Endodermal cell (in vitro differentiated cells): Measurements from ENCODE around the gene MUC13. TPM values are rescaled to one million over a fixed set of nuclear protein-coding genes. Genes with fewer than 3 reads are reported as not detected.
A peak's percentile ranks its signal among the peaks of the same experiment; 100 is the strongest.

Source experiments
- DNase-seq: peaks from one replicate; pipeline ENCODE4 v3.0.0-alpha.2; 2017
- H3K27ac ChIP-seq: 2 replicates; pipeline ENCODE4 v1.5.1; 2013; ENCODE audit warnings: mild to moderate bottlenecking, low read depth, low read length, moderate library complexity
- H3K27me3 ChIP-seq: 2 replicates; pipeline ENCODE4 v1.6.1; 2013; ENCODE audit warnings: mild to moderate bottlenecking, low read length, moderate library complexity; ENCODE audit not compliant: insufficient read depth, control insufficient read depth, poor library complexity, severe bottlenecking
- H3K36me3 ChIP-seq: 2 replicates; pipeline ENCODE4 v1.7.0; 2013; ENCODE audit warnings: mild to moderate bottlenecking, low read length, moderate library complexity; ENCODE audit not compliant: control insufficient read depth, insufficient read depth
- H3K4me1 ChIP-seq: one replicate; pipeline ENCODE4 v1.7.0; 2013; ENCODE audit warnings: low read length; ENCODE audit not compliant: control insufficient read depth, insufficient read depth
- H3K4me3 ChIP-seq: 2 replicates; pipeline ENCODE4 v1.5.1; 2013; ENCODE audit warnings: mild to moderate bottlenecking, low read length, moderate library complexity
- H3K9ac ChIP-seq: 2 replicates; pipeline ENCODE4 v1.6.1; 2013; ENCODE audit warnings: mild to moderate bottlenecking, low read length, moderate library complexity; ENCODE audit not compliant: poor library complexity, severe bottlenecking; ENCODE audit errors: extremely low read depth
- H3K9me3 ChIP-seq: 2 replicates; pipeline ENCODE4 v1.6.1; 2013; ENCODE audit warnings: mild to moderate bottlenecking, low read length, moderate library complexity; ENCODE audit not compliant: control insufficient read depth
- H3K27ac Mint-ChIP-seq: 2 replicates; pipeline ENCODE4 v1.8.0; 2020; ENCODE audit warnings: mixed read lengths
- H3K27me3 Mint-ChIP-seq: 2 replicates; pipeline ENCODE4 v1.8.0; 2021; ENCODE audit warnings: mild to moderate bottlenecking, mixed read lengths; ENCODE audit not compliant: insufficient read depth
- H3K36me3 Mint-ChIP-seq: 2 replicates; pipeline ENCODE4 v1.8.0; 2020; ENCODE audit warnings: low read depth, mixed read lengths
- H3K4me1 Mint-ChIP-seq: 2 replicates; pipeline ENCODE4 v1.8.0; 2020; ENCODE audit warnings: mixed read lengths
- H3K4me3 Mint-ChIP-seq: 2 replicates; pipeline ENCODE4 v1.8.0; 2020; ENCODE audit warnings: mild to moderate bottlenecking, moderate library complexity, mixed read lengths
- H3K9me3 Mint-ChIP-seq: 2 replicates; pipeline ENCODE4 v1.8.0; 2020; ENCODE audit warnings: mild to moderate bottlenecking, mixed read lengths
- WGBS, 2 experiments: methylation state at CpG; one replicate each; pipeline versions ENCODE4 v1.1.5 to v1.1.7; 2013; ENCODE audit warnings: missing lambda C conversion rate in 2 of 2, mixed read lengths in 1 of 2; ENCODE audit not compliant: insufficient coverage in 1 of 2, insufficient read length in 1 of 2; 5-methylcytosine and 5-hydroxymethylcytosine counted together
- total RNA-seq, 2 donors: library from RNA; stranded (reverse); fragmentation: NEBNext Ultra II Directional in 1 of 2; extraction: Animal tissue kit (Norgen Biotek cat#: 25700) in 1 of 2; gene quantifications; 2 replicates in 1 of 2; 3 replicates in 1 of 2; pipeline ENCODE4 v1.2.1, GENCODE V29; 2021
- TF ChIP-seq, protein P1 (sequence below): fragments of 200-600 bp; sonication (generic); conservative IDR thresholded peaks from 2 replicates; pipeline ENCODE4 v1.5.0; 2021; ENCODE audit warnings: antibody characterized with exemption, mild to moderate bottlenecking

MUC13 gene
- total RNA-seq, 2 donors from 2014 or later = 0.15 TPM; not detected in 1

DNA sequence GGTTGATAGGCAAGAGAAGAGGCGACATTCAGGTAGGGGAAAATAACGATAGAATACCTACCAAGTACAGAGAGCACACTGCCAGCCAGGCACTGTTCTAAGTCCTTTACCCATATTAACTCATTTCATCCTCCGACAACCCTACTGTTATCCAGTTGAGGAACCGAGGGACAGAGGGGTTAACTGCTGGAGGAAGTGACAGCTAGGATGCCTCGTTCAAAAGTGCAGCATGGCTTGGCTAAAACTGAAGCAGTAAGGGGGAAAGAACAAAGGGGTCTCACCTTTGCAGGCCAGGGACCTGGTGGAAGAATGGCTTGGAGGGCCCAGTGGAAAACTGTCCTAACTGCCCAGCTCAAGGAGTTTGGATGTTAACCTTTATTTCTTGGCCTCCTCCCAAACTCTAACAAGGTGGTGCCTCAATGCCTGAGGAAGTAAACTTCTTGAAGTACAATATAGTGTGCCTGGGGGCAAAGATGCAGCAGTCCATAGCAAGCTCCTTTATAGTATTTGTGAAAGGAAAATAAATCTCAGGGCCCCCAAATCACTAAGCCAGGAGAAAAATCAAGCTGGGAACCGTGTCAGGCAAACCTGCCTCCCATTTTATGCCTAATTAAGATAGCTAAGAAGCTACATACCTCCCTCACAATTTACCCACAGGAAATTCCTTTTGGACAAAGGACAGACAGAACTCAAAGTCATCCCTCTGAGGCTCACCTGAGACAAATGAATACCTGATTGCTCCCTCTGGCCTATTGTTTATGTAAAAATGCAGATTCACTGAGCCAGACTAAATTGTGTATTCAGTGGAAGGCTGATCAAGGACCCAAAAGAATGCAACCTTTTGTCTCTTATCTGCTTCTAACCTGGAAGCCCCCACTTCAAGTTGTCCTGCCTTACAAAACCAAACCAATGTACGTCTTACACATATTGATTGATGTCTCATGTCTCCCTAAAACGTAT, 45.8 kb downstream of the MUC13 start:
- peaks cover 44% of the 10 kb centered on the region for H3K4me1 Mint-ChIP-seq
- Histone ChIP-seq H3K4me1 (peaks cover 14% of the 10 kb centered on the region), H3K4me3 (peak overlapping the region; percentile 72), H3K27ac (peak overlapping the region; percentile 73), H3K9ac (peak overlapping the region; percentile 87), H3K27me3 (no peaks in the 10 kb centered on the region), H3K9me3 (no peaks in the 10 kb centered on the region), H3K36me3 (peaks cover 3% of the 10 kb centered on the region)
- WGBS, 2 experiments = 34 to 53% methylated on average over 6 to 8 of the region's 8 CpGs
- no peaks in the 10 kb centered on the region for H3K27me3 Mint-ChIP-seq
- H3K4me3 Mint-ChIP-seq = peak overlapping the region; percentile 87
- H3K36me3 Mint-ChIP-seq = peaks cover 10% of the 10 kb centered on the region
- peak; percentile 75 for DNase-seq
- H3K27ac Mint-ChIP-seq = peak overlapping the region; percentile 97
- no peaks in the 10 kb centered on the region for H3K9me3 Mint-ChIP-seq
- TF ChIP-seq, protein P1, sequence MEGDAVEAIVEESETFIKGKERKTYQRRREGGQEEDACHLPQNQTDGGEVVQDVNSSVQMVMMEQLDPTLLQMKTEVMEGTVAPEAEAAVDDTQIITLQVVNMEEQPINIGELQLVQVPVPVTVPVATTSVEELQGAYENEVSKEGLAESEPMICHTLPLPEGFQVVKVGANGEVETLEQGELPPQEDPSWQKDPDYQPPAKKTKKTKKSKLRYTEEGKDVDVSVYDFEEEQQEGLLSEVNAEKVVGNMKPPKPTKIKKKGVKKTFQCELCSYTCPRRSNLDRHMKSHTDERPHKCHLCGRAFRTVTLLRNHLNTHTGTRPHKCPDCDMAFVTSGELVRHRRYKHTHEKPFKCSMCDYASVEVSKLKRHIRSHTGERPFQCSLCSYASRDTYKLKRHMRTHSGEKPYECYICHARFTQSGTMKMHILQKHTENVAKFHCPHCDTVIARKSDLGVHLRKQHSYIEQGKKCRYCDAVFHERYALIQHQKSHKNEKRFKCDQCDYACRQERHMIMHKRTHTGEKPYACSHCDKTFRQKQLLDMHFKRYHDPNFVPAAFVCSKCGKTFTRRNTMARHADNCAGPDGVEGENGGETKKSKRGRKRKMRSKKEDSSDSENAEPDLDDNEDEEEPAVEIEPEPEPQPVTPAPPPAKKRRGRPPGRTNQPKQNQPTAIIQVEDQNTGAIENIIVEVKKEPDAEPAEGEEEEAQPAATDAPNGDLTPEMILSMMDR = no peak

DNA sequence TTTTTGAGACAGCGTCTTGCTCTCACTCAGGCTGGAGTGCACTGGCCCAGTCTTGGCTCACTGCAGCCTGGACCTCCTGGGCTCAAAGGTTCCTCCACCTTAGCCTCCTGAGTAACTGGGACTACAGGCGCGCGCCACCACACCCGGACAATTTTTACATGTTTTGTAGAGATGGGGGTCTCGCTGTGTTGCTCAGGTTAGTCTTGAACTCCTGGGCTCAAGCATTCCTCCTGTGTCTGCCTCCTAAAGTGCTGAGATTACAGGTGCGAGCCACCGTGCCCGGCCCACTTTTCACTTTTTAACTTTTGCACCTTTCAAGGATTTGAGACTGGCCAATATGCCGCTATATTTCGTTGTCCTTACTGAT, 46.6 kb downstream of the MUC13 start:
- peak overlapping the region; percentile 97 for H3K27ac Mint-ChIP-seq
- H3K4me3 Mint-ChIP-seq = peak overlapping the region; percentile 87
- peaks cover 52% of the 10 kb centered on the region for H3K4me1 Mint-ChIP-seq

DNA sequence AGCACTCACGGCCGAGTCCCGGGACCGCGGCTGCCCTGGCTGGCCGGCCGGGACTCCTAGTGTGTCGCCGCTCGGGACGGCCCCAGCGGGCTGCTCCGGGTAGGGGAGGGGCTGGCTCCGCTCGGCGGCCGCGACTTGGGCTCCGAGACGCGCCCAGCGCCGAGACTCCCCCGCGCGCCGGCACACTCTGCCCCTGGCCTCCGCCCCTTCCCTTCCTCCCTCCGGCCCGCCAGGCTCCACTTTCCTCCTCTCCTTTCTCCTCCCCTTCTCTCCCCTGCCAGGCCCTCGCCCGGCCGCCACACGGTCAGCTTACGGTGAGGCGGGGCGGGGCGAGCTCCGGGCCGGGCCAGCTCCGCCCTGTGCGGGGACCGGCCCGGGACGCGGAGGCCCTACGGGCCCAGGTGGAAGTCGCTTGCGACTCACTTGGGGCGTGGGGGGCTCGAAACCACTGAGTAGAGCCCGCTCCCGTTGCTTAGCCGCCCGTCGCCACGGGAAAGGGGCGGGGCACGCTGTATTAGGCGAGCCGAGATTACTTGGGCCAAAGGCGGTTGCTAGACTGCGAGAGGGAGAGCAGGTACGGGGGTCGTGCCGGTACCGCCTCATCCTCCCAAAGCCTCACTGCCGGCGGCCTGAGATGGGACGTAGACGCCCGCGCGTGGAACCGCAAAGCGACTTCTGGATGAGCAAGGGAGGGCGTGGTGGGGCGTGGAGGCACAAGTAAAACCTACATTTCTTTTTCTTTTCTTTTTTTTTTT, 47.2 kb downstream of the MUC13 start, which contains the start of gene ITGB5:
ITGB5 (minus strand) TSS at position 189 of the 755 bp plus-strand sequence. CDS start 365 bp downstream, outside the sequence.
- TF ChIP-seq, protein P1 = no peak
- Mint-ChIP-seq H3K27me3 (no peaks in the 10 kb centered on the region), H3K9me3 (no peaks in the 10 kb centered on the region), H3K4me3 (peak within 1 kb of the TSS; percentile 87), H3K4me1 (peaks cover 58% of the 10 kb centered on the region), H3K36me3 (peaks cover 12% of the 10 kb centered on the region), H3K27ac (peak within 1 kb of the TSS; percentile 97)
- H3K4me3 ChIP-seq = peak within 1 kb of the TSS; percentile 99
- peaks cover 10% of the 10 kb centered on the region for H3K36me3 ChIP-seq
- H3K27ac ChIP-seq = peak within 1 kb of the TSS; percentile 66
- 1 to 4% methylated on average over 21 to 78 of the region's 78 CpGs for WGBS, 2 experiments
- peak within 1 kb of the TSS; percentile 92 for H3K9ac ChIP-seq
- H3K27me3 ChIP-seq = no peaks in the 10 kb centered on the region
- peak; percentile 89 for DNase-seq
- H3K4me1 ChIP-seq = peaks cover 24% of the 10 kb centered on the region
- no peaks in the 10 kb centered on the region for H3K9me3 ChIP-seq

More for the DNA sequence above, 46.6 kb downstream of the MUC13 start:
- Mint-ChIP-seq H3K27me3 (no peaks in the 10 kb centered on the region), H3K36me3 (peaks cover 10% of the 10 kb centered on the region), H3K9me3 (no peaks in the 10 kb centered on the region)
- Histone ChIP-seq H3K36me3 (peaks cover 9% of the 10 kb centered on the region), H3K9ac (peak overlapping the region; percentile 87), H3K9me3 (no peaks in the 10 kb centered on the region), H3K4me1 (peaks cover 20% of the 10 kb centered on the region), H3K4me3 (peak overlapping the region; percentile 72), H3K27me3 (no peaks in the 10 kb centered on the region), H3K27ac (no peak overlapping the region)
- 74 to 94% methylated on average over 9 to 11 of the region's 11 CpGs for WGBS, 2 experiments
- TF ChIP-seq, protein P1 = no peak
- DNase-seq = peak; percentile 68
